IMR-90 (cell line): ENCODE data around the gene HOOK1. TPM values are rescaled to one million over a fixed set of nuclear protein-coding genes. Genes with fewer than 3 reads are reported as not detected.

ENCODE experiments used
- ATAC-seq: fragments of 200-7000 bp; cut with Tn5 transposase; 2 replicates; pipeline ENCODE4 v1.9.1; 2020; ENCODE audit warnings: low read depth, mild to moderate bottlenecking, moderate library complexity
- BruUV-seq: library from RNA; stranded (reverse); fragments of 400-500 nt; replicated peaks from 2 replicates; lab custom pipeline; 2021; lab: Mats Ljungman, UMichigan
- CTCF ChIA-PET: fragments of 300-600 bp; formaldehyde crosslinking; extraction: SDS; loops from one replicate; lab custom pipeline; 2021; ENCODE audit warnings: antibody characterized with exemption; lab: Yijun Ruan, JAX
- POLR2A ChIA-PET: fragments of 300-600 bp; sonication (Branson Sonifier 250); formaldehyde crosslinking; loops from one replicate; lab custom pipeline; 2022; ENCODE audit warnings: antibody characterized with exemption; ENCODE audit not compliant: unreplicated experiment; lab: Charles Lee
- DNase-seq: peaks from one replicate; pipeline ENCODE4 v3.0.0; 2013
- H2AFZ ChIP-seq: replicated peaks from 2 replicates; pipeline ENCODE3; 2013; ENCODE audit warnings: low read length, mild to moderate bottlenecking; ENCODE audit not compliant: poor library complexity
- H2AK5ac ChIP-seq: 2 replicates; pipeline ENCODE4 v1.6.1; 2013; ENCODE audit warnings: low read depth, low read length, inconsistent platforms
- H2AK9ac ChIP-seq: replicated peaks from 2 replicates; pipeline ENCODE3; 2013; ENCODE audit warnings: mild to moderate bottlenecking, low read depth, low read length, moderate library complexity; ENCODE audit not compliant: poor library complexity
- H2BK120ac ChIP-seq: 2 replicates; pipeline ENCODE4 v1.6.1; 2013; ENCODE audit warnings: low read depth, low read length, inconsistent platforms
- H2BK15ac ChIP-seq: 3 replicates; pipeline ENCODE4 v1.6.1; 2013; ENCODE audit warnings: low read depth, low read length, inconsistent platforms
- H2BK20ac ChIP-seq: 2 replicates; pipeline ENCODE4 v1.6.1; 2013; ENCODE audit warnings: low read depth, mild to moderate bottlenecking, inconsistent platforms, low read length, moderate library complexity
- H2BK5ac ChIP-seq: 2 replicates; pipeline ENCODE4 v1.6.1; 2013; ENCODE audit warnings: mild to moderate bottlenecking, low read depth, low read length, inconsistent platforms; ENCODE audit not compliant: poor library complexity, severe bottlenecking
- H3K14ac ChIP-seq: replicated peaks from 2 replicates; pipeline ENCODE4 v1.6.1; 2013; ENCODE audit warnings: low read depth, low read length, inconsistent platforms
- H3K18ac ChIP-seq: 2 replicates; pipeline ENCODE4 v1.6.1; 2013; ENCODE audit warnings: low read depth, low read length, control low read depth
- H3K23ac ChIP-seq: 2 replicates; pipeline ENCODE4 v1.6.1; 2013; ENCODE audit warnings: low read depth, low read length, inconsistent platforms
- H3K27ac ChIP-seq: 2 replicates; pipeline ENCODE4 v1.5.1; 2013; ENCODE audit warnings: mild to moderate bottlenecking, control low read depth, low read length; ENCODE audit not compliant: insufficient read depth
- H3K27me3 ChIP-seq: 2 replicates; pipeline ENCODE4 v1.6.1; 2013; ENCODE audit warnings: low read length; ENCODE audit not compliant: control insufficient read depth, insufficient read depth
- H3K36me3 ChIP-seq: 2 replicates; pipeline ENCODE4 v1.6.1; 2013; ENCODE audit warnings: low read length, mixed read lengths; ENCODE audit not compliant: control insufficient read depth, insufficient read depth
- H3K4ac ChIP-seq: 2 replicates; pipeline ENCODE4 v1.6.1; 2013; ENCODE audit warnings: low read depth, low read length, inconsistent platforms
- H3K4me1 ChIP-seq: 2 replicates; pipeline ENCODE4 v1.6.1; 2013; ENCODE audit warnings: low read length, mixed read lengths; ENCODE audit not compliant: control insufficient read depth, insufficient read depth
- H3K4me2 ChIP-seq: 2 replicates; pipeline ENCODE4 v1.6.1; 2013; ENCODE audit warnings: low read depth, mild to moderate bottlenecking, control low read depth, low read length, moderate library complexity
- H3K4me3 ChIP-seq: 2 replicates; pipeline ENCODE4 v1.5.1; 2013; ENCODE audit warnings: low read depth, mild to moderate bottlenecking, control low read depth, low read length, moderate library complexity; ENCODE audit not compliant: insufficient read depth
- H3K56ac ChIP-seq: 2 replicates; pipeline ENCODE4 v1.6.1; 2013; ENCODE audit warnings: low read length, inconsistent platforms; ENCODE audit not compliant: insufficient read depth; ENCODE audit errors: extremely low read depth
- H3K79me1 ChIP-seq, 2 experiments: 2 replicates each; pipeline ENCODE4 v1.6.1; 2013; ENCODE audit warnings: low read length in 2 of 2, inconsistent platforms in 1 of 2, low read depth in 1 of 2
- H3K9ac ChIP-seq: 2 replicates; pipeline ENCODE4 v1.6.1; 2013; ENCODE audit warnings: low read depth, low read length, control low read depth
- H3K9me1 ChIP-seq: 2 replicates; pipeline ENCODE4 v1.6.1; 2013; ENCODE audit warnings: low read length, inconsistent platforms; ENCODE audit not compliant: insufficient read depth
- H3K9me3 ChIP-seq: 2 replicates; pipeline ENCODE4 v1.6.1; 2013; ENCODE audit warnings: low read length; ENCODE audit not compliant: control insufficient read depth, insufficient read depth
- H4K20me1 ChIP-seq: 2 replicates; pipeline ENCODE4 v1.6.1; 2013; ENCODE audit warnings: low read length, inconsistent platforms; ENCODE audit not compliant: insufficient read depth
- H4K5ac ChIP-seq: 2 replicates; pipeline ENCODE4 v1.6.1; 2013; ENCODE audit warnings: mild to moderate bottlenecking, low read depth, low read length, control low read depth
- H4K8ac ChIP-seq, 2 experiments: 2 replicates each; pipeline ENCODE4 v1.6.1; 2013; ENCODE audit warnings: low read depth in 2 of 2, low read length in 2 of 2, control low read depth in 1 of 2, inconsistent platforms in 1 of 2
- H4K91ac ChIP-seq: 2 replicates; pipeline ENCODE4 v1.6.1; 2013; ENCODE audit warnings: low read depth, low read length, inconsistent platforms; ENCODE audit not compliant: insufficient read depth
- CEBPB ChIP-seq: IDR thresholded peaks from 2 replicates; pipeline ENCODE4 v1.6.1; 2012; ENCODE audit warnings: low read depth, low read length, improper control_type of control experiment
- CHD1 ChIP-seq: IDR thresholded peaks from 2 replicates; pipeline ENCODE4 v1.6.1; 2012; ENCODE audit warnings: low read depth, low read length, improper control_type of control experiment
- ELK1 ChIP-seq: fragments of 150-350 bp; IDR thresholded peaks from 2 replicates; pipeline ENCODE4 v1.6.1; 2016; ENCODE audit warnings: low read depth, mild to moderate bottlenecking, low read length, moderate library complexity, borderline replicate concordance
- FOS ChIP-seq: fragments of 150-350 bp; IDR thresholded peaks from 2 replicates; pipeline ENCODE4 v1.6.1; 2016; ENCODE audit warnings: low read depth, low read length
- MAFK ChIP-seq: IDR thresholded peaks from 2 replicates; pipeline ENCODE4 v1.6.1; 2012; ENCODE audit warnings: low read depth, low read length, improper control_type of control experiment
- MXI1 ChIP-seq: IDR thresholded peaks from 2 replicates; pipeline ENCODE4 v1.6.1; 2012; ENCODE audit warnings: low read depth, mild to moderate bottlenecking, low read length, moderate library complexity, borderline replicate concordance
- NFE2L2 ChIP-seq: fragments of 150-350 bp; IDR thresholded peaks from 2 replicates; pipeline ENCODE4 v1.6.1; 2016; ENCODE audit warnings: low read depth, mild to moderate bottlenecking, low read length
- RAD21 ChIP-seq: IDR thresholded peaks from 2 replicates; pipeline ENCODE4 v1.6.1; 2012; ENCODE audit warnings: low read length, improper control_type of control experiment
- RCOR1 ChIP-seq: IDR thresholded peaks from 2 replicates; pipeline ENCODE4 v1.6.1; 2012; ENCODE audit warnings: mild to moderate bottlenecking, low read length, improper control_type of control experiment; ENCODE audit not compliant: insufficient replicate concordance
- RFX5 ChIP-seq: IDR thresholded peaks from 2 replicates; pipeline ENCODE4 v1.8.0; 2012; ENCODE audit warnings: low read depth, mild to moderate bottlenecking, low read length, moderate library complexity
- USF2 ChIP-seq: fragments of 150-350 bp; IDR thresholded peaks from 2 replicates; pipeline ENCODE4 v1.6.1; 2017; ENCODE audit warnings: mild to moderate bottlenecking, antibody characterized with exemption, low read length, low read depth
- WGBS, 2 experiments: methylation state at CpG; one replicate each; pipeline versions ENCODE4 v1.1.5 to v1.1.7; 2013; ENCODE audit warnings: missing lambda C conversion rate in 2 of 2; ENCODE audit not compliant: insufficient read length in 1 of 2; ENCODE audit errors: extremely low coverage in 2 of 2; 5-methylcytosine and 5-hydroxymethylcytosine counted together
- dilution Hi-C: fragments of 300-500 bp; cut with HindIII; formaldehyde crosslinking; loops from one replicate; pipeline ENCODE4 v1.14.3; 2018; ENCODE audit warnings: low sequenced_read_pairs; ENCODE audit not compliant: unreplicated experiment
- in situ Hi-C: fragments of 300-500 bp; cut with MboI; formaldehyde crosslinking; loops from 3 replicates; pipeline ENCODE4 v1.14.3; 2019; ENCODE audit warnings: low sequenced_read_pairs, inconsistent platforms, mixed read lengths
- intact Hi-C: fragments of 100-400 bp; cut with micrococcal nuclease; formaldehyde crosslinking; loops from 2 replicates; pipeline ENCODE4 v1.10.0; 2022
- polyA plus RNA-seq, 3 experiments: library from polyadenylated mRNA; depleted of rRNA; stranded (reverse); fragments of >200 nt; gene quantifications; 2 replicates each; pipeline ENCODE4 v1.2.3, GENCODE V29; 2012; ENCODE audit warnings: low replicate concordance in 1 of 3
- total RNA-seq: library from RNA; depleted of rRNA; stranded (reverse); fragments of >200 nt; gene quantifications from 2 replicates; pipeline ENCODE4 v1.2.3, GENCODE V29; 2012

HOOK1 gene
- total and polyA plus RNA-seq, 2 of the 4 experiments (the other 2 are of a cell fraction), result not detected

- no peak overlapping the region for H2BK15ac ChIP-seq
- ATAC-seq (no peak), DNase-seq (no peak)
- no peak for TF ChIP-seq ELK1
- TF ChIP-seq CHD1, result no peak
- no peak for TF ChIP-seq USF2
- TF ChIP-seq CEBPB, result no peak
- TF ChIP-seq MAFK, result no peak
- no peak for TF ChIP-seq NFE2L2
- no peak for TF ChIP-seq MXI1
- no peak for TF ChIP-seq RCOR1
- no peak for TF ChIP-seq RFX5
- no peak for TF ChIP-seq RAD21
- TF ChIP-seq FOS, result no peak
- no peak overlapping the region for H3K56ac ChIP-seq
- intact Hi-C loops, result no loop called here
- H2AK5ac ChIP-seq, result no peak overlapping the region
- WGBS, 2 experiments, result no CpG with 5 or more reads among the region's 3 CpGs
- no peak overlapping the region for H2BK5ac ChIP-seq
- in situ Hi-C loops, result no loop called here
- H2BK20ac ChIP-seq, result no peak overlapping the region
- BruUV-seq, result no TSS peak
- no peaks in the 10 kb centered on the region for H4K20me1 ChIP-seq
- ChIA-PET CTCF (no interaction called here), POLR2A (no interaction called here)
- no peak overlapping the region for H4K8ac ChIP-seq
- H4K91ac ChIP-seq, result no peak overlapping the region
- no peaks in the 10 kb centered on the region for H3K9me1 ChIP-seq
- no peaks in the 10 kb centered on the region for H3K9me3 ChIP-seq
- H3K9ac ChIP-seq, result no peak overlapping the region
- no peak overlapping the region for H3K27ac ChIP-seq
- no peak overlapping the region for H2BK120ac ChIP-seq
- peaks cover 4% of the 10 kb centered on the region; the same call in 1 of the 2 replicates for H3K27me3 ChIP-seq
- dilution Hi-C loops, result no loop called here
- H3K4me1 ChIP-seq, result no peaks in the 10 kb centered on the region
- no peaks in the 10 kb centered on the region for H3K79me1 ChIP-seq
- no peak overlapping the region for H4K5ac ChIP-seq
- H3K4me2 ChIP-seq, result no peak overlapping the region
- no peak overlapping the region for H2AFZ ChIP-seq
- H3K14ac ChIP-seq, result no peak overlapping the region
- H3K23ac ChIP-seq, result no peak overlapping the region
- H2AK9ac ChIP-seq, result no peak overlapping the region
- H3K4me3 ChIP-seq, result no peak overlapping the region
- H3K18ac ChIP-seq, result no peak overlapping the region
- H3K36me3 ChIP-seq, result no peaks in the 10 kb centered on the region
- H3K4ac ChIP-seq, result no peak overlapping the region
Measured at GRCh38 chr1:59885160-59885832, 70.5 kb downstream of the HOOK1 start.
